AG09309 (cell line): Measurements from ENCODE around the gene FOXK2.
"Not testable (repeated sequence)": the region's sequence is repeated elsewhere in the genome, so short reads cannot be mapped to it uniquely, and the experiment has no call there.

Experiments
- DNase-seq: peaks from one replicate; pipeline ENCODE4 v3.0.0-alpha.2; 2010; ENCODE audit warnings: low read depth
- H3K4me3 ChIP-seq: 2 replicates; pipeline ENCODE4 v1.5.1; 2011; ENCODE audit warnings: mild to moderate bottlenecking, low read depth, low read length, moderate library complexity; ENCODE audit not compliant: control insufficient read depth
- CTCF ChIP-seq: IDR thresholded peaks from 2 replicates; pipeline ENCODE4 v1.5.1; 2011; ENCODE audit warnings: mild to moderate bottlenecking, low read depth, low read length, inconsistent platforms; ENCODE audit not compliant: insufficient read depth, control insufficient read depth; ENCODE audit errors: missing control alignments

The FOXK2 gene

DNA sequence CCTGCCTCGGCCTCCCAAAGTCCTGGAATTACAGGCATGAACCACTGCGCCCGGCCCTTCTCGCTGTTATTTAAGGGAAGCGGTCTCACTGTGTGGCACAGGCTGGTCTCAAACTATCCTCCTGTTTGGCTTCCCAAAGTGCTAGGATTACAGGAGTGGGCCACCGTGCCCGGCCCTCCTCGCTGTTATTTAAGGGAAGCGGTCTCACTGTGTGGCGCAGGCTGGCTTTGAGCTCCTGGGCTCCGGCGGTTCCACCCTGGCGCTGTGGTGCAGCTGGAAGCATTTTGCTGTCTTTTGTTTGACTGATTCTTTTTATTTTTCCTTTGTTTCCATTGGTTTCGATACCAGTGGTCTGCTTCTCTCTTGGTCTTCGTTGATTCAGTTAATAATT is 40.7 kb downstream of the FOXK2 start:
- no peak for DNase-seq

DNA sequence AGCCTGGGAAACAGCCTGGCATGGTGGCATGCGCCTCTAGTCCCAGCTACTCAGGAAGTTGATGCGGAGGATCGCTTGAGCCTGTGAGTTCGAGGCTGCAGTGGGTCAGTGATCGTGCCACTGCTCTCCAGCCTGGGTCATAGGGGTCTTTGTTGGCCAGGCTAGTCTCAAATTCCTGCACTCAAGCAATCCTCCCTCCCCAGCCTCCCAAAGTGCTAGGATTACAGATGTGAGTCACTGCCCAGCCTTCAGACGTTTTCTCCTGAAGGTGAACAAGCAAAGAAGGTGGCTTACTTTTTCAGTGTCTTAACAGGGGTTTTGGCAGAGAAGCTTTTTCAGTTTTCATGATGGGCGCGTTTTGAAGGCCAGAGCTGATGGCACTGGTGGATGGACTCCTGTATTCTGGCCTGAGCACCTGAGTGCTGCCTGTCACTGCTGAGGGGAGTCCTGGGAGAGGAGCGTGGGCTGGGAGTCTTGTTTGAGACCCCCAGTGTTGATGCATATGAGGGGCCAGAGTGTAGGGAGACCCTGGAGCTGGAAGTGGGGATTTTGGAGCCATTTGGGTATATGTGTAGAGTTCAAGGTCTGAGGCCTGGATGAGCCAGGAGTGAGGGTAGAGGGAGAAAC is 41.4 kb downstream of the FOXK2 start:
- TF ChIP-seq CTCF = no peak
- H3K4me3 ChIP-seq = no peak overlapping the region
- no peak for DNase-seq

More for the DNA sequence above, 40.7 kb downstream of the FOXK2 start:
- TF ChIP-seq CTCF = no peak
- H3K4me3 ChIP-seq = no peak overlapping the region

- no peak for TF ChIP-seq CTCF
- no peak for DNase-seq
- no peak overlapping the region for H3K4me3 ChIP-seq
Observed at GRCh38 chr17:82561429-82562035, 42.0 kb downstream of the FOXK2 start.

- not testable (repeated sequence) for DNase-seq, H3K4me3 ChIP-seq
Observed at GRCh38 chr17:82562718-82563220, 43.2 kb downstream of the FOXK2 start.

GRCh38 chr17:82563318-82563717 is 43.8 kb downstream of the FOXK2 start:
- H3K4me3 ChIP-seq = no peak overlapping the region
- DNase-seq = no peak
- TF ChIP-seq CTCF = no peak

DNA sequence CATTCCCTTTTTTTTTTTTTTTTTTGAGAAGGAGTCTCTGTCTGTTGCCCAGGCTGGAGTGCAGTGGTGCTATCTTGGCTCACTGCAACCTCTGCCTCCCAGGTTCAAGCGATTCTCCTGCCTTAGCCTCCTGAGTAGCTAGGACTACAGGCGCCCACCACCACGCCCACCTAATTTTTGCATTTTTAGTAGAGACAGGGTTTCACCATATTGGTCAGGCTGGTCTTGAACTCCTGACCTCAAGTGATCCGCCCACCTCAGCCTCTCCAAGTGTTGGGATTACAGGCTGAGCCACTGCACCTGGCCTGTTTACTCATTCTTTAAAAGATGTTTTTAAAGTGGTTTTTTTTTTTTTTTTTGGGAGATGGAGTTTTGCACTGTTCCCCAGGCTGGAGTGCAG is 44.2 kb downstream of the FOXK2 start:
- DNase-seq, H3K4me3 ChIP-seq: not testable (repeated sequence)

DNA sequence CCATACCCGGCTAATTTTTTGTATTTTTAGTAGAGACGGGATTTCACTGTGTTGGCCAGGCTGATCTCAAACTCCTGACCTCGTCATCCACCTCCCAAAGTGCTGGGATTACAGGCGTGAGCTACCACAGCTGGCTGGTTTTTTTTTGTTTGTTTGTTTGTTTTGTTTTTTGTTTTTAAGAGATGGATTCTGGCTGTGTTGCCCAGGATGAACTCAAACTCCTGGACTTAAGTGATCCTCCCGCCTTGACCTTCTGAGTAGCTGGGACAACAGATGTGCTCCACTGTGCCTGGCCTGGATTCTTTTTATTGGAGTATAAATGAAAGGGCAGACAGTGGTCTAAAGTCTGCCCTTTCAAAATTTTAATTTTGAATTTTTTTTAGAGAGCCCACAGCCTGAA is 44.7 kb downstream of the FOXK2 start:
- no peak for TF ChIP-seq CTCF

More for the DNA sequence above, 44.7 kb downstream of the FOXK2 start:
- no peak overlapping the region for H3K4me3 ChIP-seq
- DNase-seq = no peak
